ENCODE measurements around the gene RUFY4.

- TF ChIP-seq, protein P1, sequence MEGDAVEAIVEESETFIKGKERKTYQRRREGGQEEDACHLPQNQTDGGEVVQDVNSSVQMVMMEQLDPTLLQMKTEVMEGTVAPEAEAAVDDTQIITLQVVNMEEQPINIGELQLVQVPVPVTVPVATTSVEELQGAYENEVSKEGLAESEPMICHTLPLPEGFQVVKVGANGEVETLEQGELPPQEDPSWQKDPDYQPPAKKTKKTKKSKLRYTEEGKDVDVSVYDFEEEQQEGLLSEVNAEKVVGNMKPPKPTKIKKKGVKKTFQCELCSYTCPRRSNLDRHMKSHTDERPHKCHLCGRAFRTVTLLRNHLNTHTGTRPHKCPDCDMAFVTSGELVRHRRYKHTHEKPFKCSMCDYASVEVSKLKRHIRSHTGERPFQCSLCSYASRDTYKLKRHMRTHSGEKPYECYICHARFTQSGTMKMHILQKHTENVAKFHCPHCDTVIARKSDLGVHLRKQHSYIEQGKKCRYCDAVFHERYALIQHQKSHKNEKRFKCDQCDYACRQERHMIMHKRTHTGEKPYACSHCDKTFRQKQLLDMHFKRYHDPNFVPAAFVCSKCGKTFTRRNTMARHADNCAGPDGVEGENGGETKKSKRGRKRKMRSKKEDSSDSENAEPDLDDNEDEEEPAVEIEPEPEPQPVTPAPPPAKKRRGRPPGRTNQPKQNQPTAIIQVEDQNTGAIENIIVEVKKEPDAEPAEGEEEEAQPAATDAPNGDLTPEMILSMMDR (conservative IDR thresholded peaks at IDR 0.05; ENCODE audit: low read length): no peak
- no peak for TF ChIP-seq EZH2phosphoT487 (IDR thresholded peaks at IDR 0.05; ENCODE audit: borderline replicate concordance)
Measured at GRCh38 chr2:218026676-218027425, 42.2 kb upstream of the RUFY4 start.
